ENCODE results near the gene TSTD1.
A peak's percentile ranks its signal among the peaks of the same experiment; 100 is the strongest.

Gene TSTD1

GRCh38 chr1:161046605-161047228 is 8.0 kb upstream of the TSTD1 start:
- H4K20me1 ChIP-seq (ENCODE audit: insufficient read depth, low read length), result peaks cover 12% of the 10 kb centered on the region; the same call in 1 of the 2 replicates
- no peaks in the 10 kb centered on the region for H3K27me3 ChIP-seq (ENCODE audit: low read depth, low read length)
- peaks cover 26% of the 10 kb centered on the region for H3K79me2 ChIP-seq (ENCODE audit: low read length)
- H3K27ac ChIP-seq (ENCODE audit: low read length), result peak overlapping the region; percentile 91
- no peak overlapping the region for H2AFZ ChIP-seq (ENCODE audit: low read depth, low read length)
- peak overlapping the region; percentile 84 for H3K4me2 ChIP-seq (ENCODE audit: low read length)
- peaks cover 58% of the 10 kb centered on the region for H3K36me3 ChIP-seq (replicated peaks; ENCODE audit: low read depth, low read length)
- no peak for TF ChIP-seq CTCF (IDR thresholded peaks at IDR 0.05; ENCODE audit: low read depth, low read length)
- TF ChIP-seq EZH2phosphoT487 (IDR thresholded peaks at IDR 0.05; ENCODE audit: low read depth), result no peak
- H3K4me1 ChIP-seq (ENCODE audit: low read length), result peaks cover 28% of the 10 kb centered on the region
- H3K9ac ChIP-seq (ENCODE audit: low read length), result peak overlapping the region; percentile 98
- no peaks in the 10 kb centered on the region for H3K9me3 ChIP-seq (ENCODE audit: insufficient read depth, low read length)
- peak overlapping the region; percentile 81 for H3K4me3 ChIP-seq (ENCODE audit: low read length)

GRCh38 chr1:161045736-161046604 is 7.2 kb upstream of the TSTD1 start, which contains the start of gene USF1:
TSS of gene USF1 (minus strand) at chr1:161045977. CDS start at chr1:161043275, 2,702 bp downstream.
- H3K4me2 ChIP-seq (ENCODE audit: low read length), result peak within 1 kb of the TSS; percentile 84
- peaks cover 12% of the 10 kb centered on the region; the same call in 1 of the 2 replicates for H4K20me1 ChIP-seq (ENCODE audit: insufficient read depth, low read length)
- peaks cover 28% of the 10 kb centered on the region for H3K4me1 ChIP-seq (ENCODE audit: low read length)
- no peaks in the 10 kb centered on the region for H3K27me3 ChIP-seq (ENCODE audit: low read depth, low read length)
- peaks cover 26% of the 10 kb centered on the region for H3K79me2 ChIP-seq (ENCODE audit: low read length)
- peak within 1 kb of the TSS; percentile 91 for H3K27ac ChIP-seq (ENCODE audit: low read length)
- TF ChIP-seq EZH2phosphoT487 (IDR thresholded peaks at IDR 0.05; ENCODE audit: low read depth), result no peak
- no peak for TF ChIP-seq CTCF (IDR thresholded peaks at IDR 0.05; ENCODE audit: low read depth, low read length)
- peaks cover 54% of the 10 kb centered on the region for H3K36me3 ChIP-seq (replicated peaks; ENCODE audit: low read depth, low read length)
- H3K9me3 ChIP-seq (ENCODE audit: insufficient read depth, low read length), result no peaks in the 10 kb centered on the region
- peak within 1 kb of the TSS; percentile 98 for H3K9ac ChIP-seq (ENCODE audit: low read length)
- H2AFZ ChIP-seq (ENCODE audit: low read depth, low read length), result no peak within 1 kb of the TSS
- peak within 1 kb of the TSS; percentile 81 for H3K4me3 ChIP-seq (ENCODE audit: low read length)

GRCh38 chr1:161044908-161045735 is 6.4 kb upstream of the TSTD1 start:
- H3K79me2 ChIP-seq (ENCODE audit: low read length), result peaks cover 26% of the 10 kb centered on the region

More at GRCh38 chr1:161044908-161045735, 6.4 kb upstream of the TSTD1 start:
- H3K4me3 ChIP-seq (ENCODE audit: low read length), result peak overlapping the region; percentile 81
- H3K36me3 ChIP-seq (replicated peaks; ENCODE audit: low read depth, low read length), result peaks cover 57% of the 10 kb centered on the region
- peak overlapping the region; percentile 91 for H3K27ac ChIP-seq (ENCODE audit: low read length)
- H3K4me2 ChIP-seq (ENCODE audit: low read length), result peak overlapping the region; percentile 84
- peaks cover 28% of the 10 kb centered on the region for H3K4me1 ChIP-seq (ENCODE audit: low read length)
- TF ChIP-seq EZH2phosphoT487 (IDR thresholded peaks at IDR 0.05; ENCODE audit: low read depth) (no peak), CTCF (IDR thresholded peaks at IDR 0.05; ENCODE audit: low read depth, low read length) (no peak)
- H3K27me3 ChIP-seq (ENCODE audit: low read depth, low read length), result no peaks in the 10 kb centered on the region
- H2AFZ ChIP-seq (ENCODE audit: low read depth, low read length), result no peak overlapping the region
- H3K9ac ChIP-seq (ENCODE audit: low read length), result peak overlapping the region; percentile 98
- no peaks in the 10 kb centered on the region for H3K9me3 ChIP-seq (ENCODE audit: insufficient read depth, low read length)
- H4K20me1 ChIP-seq (ENCODE audit: insufficient read depth, low read length), result peaks cover 12% of the 10 kb centered on the region; the same call in 1 of the 2 replicates

Measured in OCI-LY3 (cell line).